Measurements from ENCODE around the gene HIRA. TPM values are rescaled to one million over a fixed set of nuclear protein-coding genes. Genes with fewer than 3 reads are reported as not detected.

HIRA gene
- total RNA-seq, 4 donors from 2014 or later = 18.8 to 31.6 (median 24.7) TPM

- H3K4me1 ChIP-seq = no peaks in the 10 kb centered on the region
- TF ChIP-seq CTCF (IDR thresholded peaks at IDR 0.05) (no peak), EP300 (IDR thresholded peaks at IDR 0.05) (no peak), POLR2A (IDR thresholded peaks at IDR 0.05) (no peak)
- peaks cover 5 to 100% (median 19%) of the 10 kb centered on the region in 3 donors for H3K36me3 ChIP-seq
- WGBS, 2 donors = 91 to 93% methylated on average over 4 to 6 of the region's 6 CpGs
- H3K9me3 ChIP-seq = no peaks in the 10 kb centered on the region
- no peak for DNase-seq (ENCODE audit: low spot score in 2 of 2)
- H3K4me3 ChIP-seq = no peak overlapping the region
- no peaks in the 10 kb centered on the region for H3K27me3 ChIP-seq
- no peak overlapping the region for H3K27ac ChIP-seq
Measured at GRCh38 chr22:19359554-19360299, 71.8 kb downstream of the HIRA start.

GRCh38 chr22:19358703-19359553 is 72.6 kb downstream of the HIRA start:
- no peak for TF ChIP-seq POLR2A (IDR thresholded peaks at IDR 0.05)
- no peak for TF ChIP-seq CTCF (IDR thresholded peaks at IDR 0.05)
- peaks cover 5 to 100% (median 25%) of the 10 kb centered on the region in 3 donors for H3K36me3 ChIP-seq
- WGBS, 2 donors = 92 to 93% methylated on average over 12 to 13 of the region's 13 CpGs

GRCh38 chr22:19358195-19358594 is 73.3 kb downstream of the HIRA start:
- TF ChIP-seq POLR2A (IDR thresholded peaks at IDR 0.05) = no peak
- TF ChIP-seq CTCF (IDR thresholded peaks at IDR 0.05) = no peak
- no peak for TF ChIP-seq EP300 (IDR thresholded peaks at IDR 0.05)
- Histone ChIP-seq H3K4me3 (no peak overlapping the region), H3K9me3 (no peaks in the 10 kb centered on the region), H3K27ac (no peak overlapping the region), H3K36me3 (peaks cover 5 to 100% (median 29%) of the 10 kb centered on the region in 3 donors), H3K4me1 (no peaks in the 10 kb centered on the region), H3K27me3 (no peaks in the 10 kb centered on the region)
- WGBS, 2 donors = 100% methylated on average over 1 to 2 of the region's 2 CpGs
- no peak for DNase-seq (ENCODE audit: low spot score in 2 of 2)

More at GRCh38 chr22:19358703-19359553, 72.6 kb downstream of the HIRA start:
- Histone ChIP-seq H3K9me3 (no peaks in the 10 kb centered on the region), H3K4me3 (no peak overlapping the region), H3K4me1 (no peaks in the 10 kb centered on the region), H3K27ac (no peak overlapping the region), H3K27me3 (no peaks in the 10 kb centered on the region)
- DNase-seq (ENCODE audit: low spot score in 2 of 2) = no peak

GRCh38 chr22:19357270-19358105 is 74.0 kb downstream of the HIRA start:
- no peak for TF ChIP-seq POLR2A (IDR thresholded peaks at IDR 0.05)
- no peak for TF ChIP-seq CTCF (IDR thresholded peaks at IDR 0.05)
- no peak for TF ChIP-seq EP300 (IDR thresholded peaks at IDR 0.05)
- Histone ChIP-seq H3K4me1 (no peaks in the 10 kb centered on the region), H3K27me3 (no peaks in the 10 kb centered on the region), H3K4me3 (no peak overlapping the region), H3K36me3 (peaks cover 5 to 100% (median 34%) of the 10 kb centered on the region in 3 donors), H3K9me3 (no peaks in the 10 kb centered on the region), H3K27ac (no peak overlapping the region)
- no peak for DNase-seq (ENCODE audit: low spot score in 2 of 2)
- WGBS, 2 donors = 92 to 93% methylated on average over 8 to 12 of the region's 14 CpGs
